ENCODE results near the gene FAM171A1. TPM values are rescaled to one million over a fixed set of nuclear protein-coding genes. Genes with fewer than 3 reads are reported as not detected.

FAM171A1 gene
- total RNA-seq, 1 experiment from 2014 or later: 46.5 TPM

DNA sequence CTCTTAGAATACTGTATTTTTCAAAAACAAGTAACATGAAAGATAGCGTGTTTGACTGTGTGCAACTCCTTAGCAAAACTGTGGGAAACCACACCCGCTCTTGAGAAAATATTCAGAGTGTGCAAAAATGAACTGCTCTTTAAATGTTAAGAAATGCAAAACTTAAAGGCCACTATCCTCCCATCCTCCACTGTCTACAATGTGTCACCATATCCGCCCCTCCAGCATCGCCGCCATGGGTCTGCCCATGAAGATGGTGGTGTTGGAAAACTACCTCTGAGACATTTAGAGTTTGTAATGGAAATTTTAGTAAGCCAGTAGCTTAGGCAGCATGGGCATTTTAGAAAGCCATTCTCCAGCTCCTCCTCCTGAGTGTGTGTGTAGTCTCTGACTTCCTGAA lies 182.5 kb downstream of the FAM171A1 start:
- POLR2A ChIA-PET (ENCODE audit: low non-redundant PET): interaction anchor here (0.5 kb wide), 1 partner anchor 50 kb away, joined by 3 read pairs; no protein-coding TSS in a partner anchor
- no TSS peak for BruUV-seq (replicated peaks)
- Histone ChIP-seq H3K27ac (ENCODE audit: low read depth, low read length, poor library complexity, severe bottlenecking) (no peak overlapping the region), H3K4me1 (ENCODE audit: insufficient read depth, low read length, poor library complexity, severe bottlenecking) (peaks cover under 1% of the 10 kb centered on the region), H3K27me3 (replicated peaks; ENCODE audit: insufficient read depth, low read depth, low read length, poor library complexity) (no peaks in the 10 kb centered on the region), H3K9me3 (ENCODE audit: low read depth, low read length, poor library complexity, severe bottlenecking) (no peaks in the 10 kb centered on the region), H3K4me3 (ENCODE audit: low read depth, low read length, poor library complexity, severe bottlenecking) (no peak overlapping the region), H3K36me3 (ENCODE audit: insufficient read depth, low read length, poor library complexity, severe bottlenecking) (no peaks in the 10 kb centered on the region)
- CTCF ChIA-PET: no interaction called here
- DNase-seq (ENCODE audit: low spot score): no peak
- intact Hi-C loops (cut with micrococcal nuclease; ENCODE audit: unreplicated experiment): no loop called here
- TF ChIP-seq, protein P1, sequence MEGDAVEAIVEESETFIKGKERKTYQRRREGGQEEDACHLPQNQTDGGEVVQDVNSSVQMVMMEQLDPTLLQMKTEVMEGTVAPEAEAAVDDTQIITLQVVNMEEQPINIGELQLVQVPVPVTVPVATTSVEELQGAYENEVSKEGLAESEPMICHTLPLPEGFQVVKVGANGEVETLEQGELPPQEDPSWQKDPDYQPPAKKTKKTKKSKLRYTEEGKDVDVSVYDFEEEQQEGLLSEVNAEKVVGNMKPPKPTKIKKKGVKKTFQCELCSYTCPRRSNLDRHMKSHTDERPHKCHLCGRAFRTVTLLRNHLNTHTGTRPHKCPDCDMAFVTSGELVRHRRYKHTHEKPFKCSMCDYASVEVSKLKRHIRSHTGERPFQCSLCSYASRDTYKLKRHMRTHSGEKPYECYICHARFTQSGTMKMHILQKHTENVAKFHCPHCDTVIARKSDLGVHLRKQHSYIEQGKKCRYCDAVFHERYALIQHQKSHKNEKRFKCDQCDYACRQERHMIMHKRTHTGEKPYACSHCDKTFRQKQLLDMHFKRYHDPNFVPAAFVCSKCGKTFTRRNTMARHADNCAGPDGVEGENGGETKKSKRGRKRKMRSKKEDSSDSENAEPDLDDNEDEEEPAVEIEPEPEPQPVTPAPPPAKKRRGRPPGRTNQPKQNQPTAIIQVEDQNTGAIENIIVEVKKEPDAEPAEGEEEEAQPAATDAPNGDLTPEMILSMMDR (conservative IDR thresholded peaks at IDR 0.05; ENCODE audit: low read depth, low read length): no peak
- TF ChIP-seq EZH2 (IDR thresholded peaks at IDR 0.05; ENCODE audit: borderline replicate concordance, low read depth, low read length, poor library complexity, severe bottlenecking): no peak

DNA sequence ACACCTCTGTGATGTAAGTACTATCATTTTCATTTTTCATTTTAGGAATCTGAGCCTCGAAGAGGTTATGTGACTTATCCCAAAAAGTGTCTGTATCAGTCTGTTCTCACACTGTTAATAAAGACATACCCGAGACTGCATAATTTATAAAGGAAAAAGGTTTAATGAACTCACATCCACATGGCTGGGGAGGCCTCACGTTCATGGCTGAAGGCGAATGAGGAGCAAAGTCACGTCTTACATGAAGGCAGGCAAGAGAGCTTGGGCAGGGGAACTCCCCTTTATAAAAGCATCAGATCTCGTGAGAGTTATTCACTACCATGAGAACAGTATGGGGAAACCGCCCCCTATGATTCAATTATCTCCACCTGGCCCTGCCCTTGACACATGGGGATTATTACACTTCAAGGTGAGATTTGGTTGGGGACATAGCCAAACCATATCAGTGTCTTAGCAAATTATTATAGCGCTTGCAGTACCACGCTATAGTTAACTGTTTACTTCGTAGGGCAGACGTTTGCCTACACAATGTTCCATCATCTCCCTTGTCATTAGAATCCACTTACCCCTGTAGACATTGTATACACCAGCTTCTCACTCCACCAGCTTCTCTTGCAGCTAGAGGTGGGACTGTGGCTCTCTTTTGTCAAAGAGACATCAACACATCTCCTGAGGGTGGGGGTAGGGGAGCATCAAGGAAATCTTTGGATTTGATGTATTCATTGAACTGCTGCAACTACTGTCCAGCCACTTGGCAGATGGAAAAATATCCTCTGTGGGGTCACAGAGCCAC lies 187.2 kb downstream of the FAM171A1 start:
- Histone ChIP-seq H3K4me1 (ENCODE audit: insufficient read depth, low read length, poor library complexity, severe bottlenecking) (peaks cover 15% of the 10 kb centered on the region), H3K27me3 (replicated peaks; ENCODE audit: insufficient read depth, low read depth, low read length, poor library complexity) (no peaks in the 10 kb centered on the region), H3K27ac (ENCODE audit: low read depth, low read length, poor library complexity, severe bottlenecking) (peak overlapping the region; percentile 64), H3K4me3 (ENCODE audit: low read depth, low read length, poor library complexity, severe bottlenecking) (no peak overlapping the region), H3K36me3 (ENCODE audit: insufficient read depth, low read length, poor library complexity, severe bottlenecking) (no peaks in the 10 kb centered on the region), H3K9me3 (ENCODE audit: low read depth, low read length, poor library complexity, severe bottlenecking) (no peaks in the 10 kb centered on the region)
- POLR2A ChIA-PET (ENCODE audit: low non-redundant PET): no interaction called here
- intact Hi-C loops (cut with micrococcal nuclease; ENCODE audit: unreplicated experiment): no loop called here
- CTCF ChIA-PET: no interaction called here
- DNase-seq (ENCODE audit: low spot score): no peak
- BruUV-seq (replicated peaks): no TSS peak
- TF ChIP-seq, protein P1 (conservative IDR thresholded peaks at IDR 0.05; ENCODE audit: low read depth, low read length): no peak
- no peak for TF ChIP-seq EZH2 (IDR thresholded peaks at IDR 0.05; ENCODE audit: borderline replicate concordance, low read depth, low read length, poor library complexity, severe bottlenecking)

DNA sequence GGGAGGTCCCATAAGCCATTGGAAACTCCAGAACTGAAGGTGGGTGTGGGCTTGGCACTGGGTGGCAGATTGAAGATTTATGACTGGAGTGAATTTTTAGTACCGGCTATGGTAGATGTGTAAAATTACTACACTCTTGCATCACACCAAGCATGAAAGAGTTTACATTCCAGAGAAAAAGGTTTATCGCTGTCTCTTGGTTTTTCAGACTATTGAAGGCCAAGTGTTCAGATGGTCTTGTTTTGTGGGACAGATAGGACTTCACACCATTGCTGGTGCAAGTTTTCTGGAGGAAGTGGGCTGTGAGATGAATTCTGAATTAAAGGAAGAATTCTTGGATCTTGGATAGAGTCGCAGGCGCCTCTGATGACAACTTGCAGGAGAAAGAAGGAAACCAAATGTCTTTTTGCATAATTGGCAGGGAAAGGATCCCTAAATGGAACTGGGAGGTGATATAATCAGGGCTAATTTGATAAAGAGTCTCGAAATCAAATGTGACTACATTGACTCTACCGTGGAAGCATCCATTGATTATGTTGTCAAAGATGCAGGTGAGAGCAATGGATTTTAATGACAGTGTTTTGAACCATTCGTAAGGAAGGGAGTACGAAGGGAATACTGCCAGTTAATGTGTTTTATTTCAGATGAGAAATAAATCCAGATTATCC lies 188.4 kb downstream of the FAM171A1 start:
- ChIA-PET POLR2A (ENCODE audit: low non-redundant PET) (no interaction called here), CTCF (no interaction called here)
- Histone ChIP-seq H3K9me3 (ENCODE audit: low read depth, low read length, poor library complexity, severe bottlenecking) (no peaks in the 10 kb centered on the region), H3K27ac (ENCODE audit: low read depth, low read length, poor library complexity, severe bottlenecking) (peak overlapping the region; percentile 64), H3K4me3 (ENCODE audit: low read depth, low read length, poor library complexity, severe bottlenecking) (no peak overlapping the region), H3K36me3 (ENCODE audit: insufficient read depth, low read length, poor library complexity, severe bottlenecking) (no peaks in the 10 kb centered on the region), H3K4me1 (ENCODE audit: insufficient read depth, low read length, poor library complexity, severe bottlenecking) (peaks cover 15% of the 10 kb centered on the region), H3K27me3 (replicated peaks; ENCODE audit: insufficient read depth, low read depth, low read length, poor library complexity) (no peaks in the 10 kb centered on the region)
- intact Hi-C loops (cut with micrococcal nuclease; ENCODE audit: unreplicated experiment): no loop called here
- TF ChIP-seq, protein P1 (conservative IDR thresholded peaks at IDR 0.05; ENCODE audit: low read depth, low read length): no peak
- no peak for TF ChIP-seq EZH2 (IDR thresholded peaks at IDR 0.05; ENCODE audit: borderline replicate concordance, low read depth, low read length, poor library complexity, severe bottlenecking)
- BruUV-seq (replicated peaks): TSS peak; percentile 95
- DNase-seq (ENCODE audit: low spot score): peak; percentile 56
